Panc1 (cell line): ENCODE results near the gene SPP1. TPM values are rescaled to one million over a fixed set of nuclear protein-coding genes. Genes with fewer than 3 reads are reported as not detected.

Source experiments
- ATAC-seq: fragments of 200-7000 bp; cut with Tn5 transposase; 2 replicates; pipeline ENCODE4 v1.9.1; 2020; ENCODE audit warnings: mild to moderate bottlenecking, moderate library complexity
- BruUV-seq: library from RNA; stranded (reverse); fragments of 400-500 nt; replicated peaks from 2 replicates; lab custom pipeline; 2021; lab: Mats Ljungman, UMichigan
- CTCF ChIA-PET: fragments of 300-600 bp; sonication (Branson Sonifier 250); formaldehyde crosslinking; loops from one replicate; lab custom pipeline; 2022; ENCODE audit warnings: antibody characterized with exemption; lab: Charles Lee
- POLR2A ChIA-PET: fragments of 300-600 bp; sonication (Branson Sonifier 250); formaldehyde crosslinking; loops from one replicate; lab custom pipeline; 2022; ENCODE audit warnings: antibody characterized with exemption; lab: Charles Lee
- DNase-seq: peaks from one replicate; pipeline ENCODE4 v3.0.0-alpha.2; 2010; ENCODE audit warnings: low read depth, low spot score
- H3K27ac ChIP-seq: 2 replicates; pipeline ENCODE4 v1.5.1; 2011; ENCODE audit warnings: mild to moderate bottlenecking, low read length, inconsistent platforms
- H3K27me3 ChIP-seq: fragments of 200-500 bp; sonication (Bioruptor generic); 2 replicates; pipeline ENCODE4 v1.6.0; 2014; ENCODE audit warnings: low read length, inconsistent platforms; ENCODE audit not compliant: control insufficient read depth, insufficient read depth
- H3K36me3 ChIP-seq: fragments of 200-500 bp; sonication (Bioruptor generic); 2 replicates; pipeline ENCODE4 v1.5.1; 2014; ENCODE audit warnings: inconsistent platforms, mild to moderate bottlenecking, low read length, moderate library complexity; ENCODE audit not compliant: control insufficient read depth, insufficient read depth
- H3K4me1 ChIP-seq: 2 replicates; pipeline ENCODE4 v1.5.1; 2011; ENCODE audit warnings: inconsistent platforms, mild to moderate bottlenecking, low read length, moderate library complexity; ENCODE audit not compliant: control insufficient read depth, insufficient read depth
- H3K4me3 ChIP-seq, 2 experiments: 2 replicates each; pipeline ENCODE4 v1.5.1; 2011 to 2012; ENCODE audit warnings: low read depth in 2 of 2, low read length in 2 of 2, mild to moderate bottlenecking in 2 of 2, inconsistent platforms in 1 of 2, moderate library complexity in 1 of 2
- H3K9me3 ChIP-seq: fragments of 200-500 bp; sonication (Bioruptor generic); 2 replicates; pipeline ENCODE4 v1.5.1; 2014; ENCODE audit warnings: low read depth, mild to moderate bottlenecking, inconsistent platforms, low read length, moderate library complexity; ENCODE audit not compliant: control insufficient read depth, insufficient read depth
- CTCF ChIP-seq: fragments of 450-650 bp; IDR thresholded peaks from 2 replicates; pipeline ENCODE4 v1.5.1; 2017; ENCODE audit warnings: mild to moderate bottlenecking
- POLR2AphosphoS5 ChIP-seq: IDR thresholded peaks from 2 replicates; pipeline ENCODE4 v1.6.1; 2012; ENCODE audit warnings: mild to moderate bottlenecking, low read depth, low read length, moderate library complexity
- REST ChIP-seq, 2 experiments: IDR thresholded peaks; 2 replicates each; pipeline ENCODE4 v1.6.1; 2011 to 2012; ENCODE audit warnings: low read depth in 2 of 2, control low read depth in 1 of 2, low read length in 1 of 2, mild to moderate bottlenecking in 1 of 2, moderate library complexity in 1 of 2; ENCODE audit not compliant: insufficient read depth in 1 of 2
- SIN3A ChIP-seq: IDR thresholded peaks from 2 replicates; pipeline ENCODE4 v1.6.1; 2012; ENCODE audit warnings: low read depth, mild to moderate bottlenecking, low read length, moderate library complexity, borderline replicate concordance; ENCODE audit not compliant: insufficient read depth
- TCF7L2 ChIP-seq: IDR thresholded peaks from 2 replicates; pipeline ENCODE4 v1.6.1; 2011; ENCODE audit warnings: mild to moderate bottlenecking, low read depth, low read length, inconsistent platforms
- in situ Hi-C: cut with HindIII; loops from 2 replicates; pipeline ENCODE4 v1.10.0; 2016; ENCODE audit warnings: low sequenced_read_pairs, low pct_unique_long_range_greater_than_20kb
- intact Hi-C: fragments of 100-400 bp; cut with micrococcal nuclease; formaldehyde crosslinking; loops from one replicate; pipeline ENCODE4 v1.10.0; 2022; ENCODE audit not compliant: unreplicated experiment
- total RNA-seq: library from RNA; stranded (reverse); gene quantifications from one replicate; pipeline ENCODE4 v1.2.1, GENCODE V29; 2021; ENCODE audit not compliant: unreplicated experiment

SPP1 gene
- total RNA-seq, 1 experiment from 2014 or later: 1.6 TPM

GRCh38 chr4:88008122-88008742 is 32.7 kb downstream of the SPP1 start:
- Histone ChIP-seq H3K27ac (peak overlapping the region; percentile 71; the same call in 1 of the 2 replicates), H3K36me3 (no peaks in the 10 kb centered on the region), H3K4me3 (peak overlapping the region; percentile 65 to 69), H3K9me3 (no peaks in the 10 kb centered on the region), H3K27me3 (no peaks in the 10 kb centered on the region), H3K4me1 (peaks cover 7% of the 10 kb centered on the region)
- in situ Hi-C loops (no loop called here), intact Hi-C loops (no loop called here)
- TF ChIP-seq SIN3A (no peak), CTCF (no peak), REST (IDR thresholded peaks at IDR 0.05; ENCODE audit: insufficient read depth in 1 of 2, low read depth in 2 of 2, low read length in 1 of 2) (no peak), POLR2AphosphoS5 (no peak)
- CTCF ChIA-PET: no interaction called here
- DNase-seq (no peak), ATAC-seq (peak; percentile 79)
- no TSS peak for BruUV-seq
- POLR2A ChIA-PET: no interaction called here

GRCh38 chr4:88008743-88009171 is 33.2 kb downstream of the SPP1 start:
- no TSS peak for BruUV-seq
- peak overlapping the region; percentile 71; the same call in 1 of the 2 replicates for H3K27ac ChIP-seq
- in situ Hi-C loops (no loop called here), intact Hi-C loops (no loop called here)
- no peaks in the 10 kb centered on the region for H3K9me3 ChIP-seq
- ATAC-seq: no peak
- no peaks in the 10 kb centered on the region for H3K36me3 ChIP-seq
- CTCF ChIA-PET: no interaction called here
- POLR2A ChIA-PET: no interaction called here
- H3K4me3 ChIP-seq: peak overlapping the region; percentile 65 to 69
- H3K27me3 ChIP-seq: no peaks in the 10 kb centered on the region
- DNase-seq: no peak
- peaks cover 7% of the 10 kb centered on the region for H3K4me1 ChIP-seq
- TF ChIP-seq CTCF: no peak
- no peak for TF ChIP-seq REST (IDR thresholded peaks at IDR 0.05; ENCODE audit: insufficient read depth in 1 of 2, low read depth in 2 of 2, low read length in 1 of 2)
- no peak for TF ChIP-seq SIN3A
- TF ChIP-seq TCF7L2: no peak
- TF ChIP-seq POLR2AphosphoS5: no peak
